HG02759 (cell line): ENCODE data around the gene RPL32.
"Not testable (repeated sequence)": the region's sequence is repeated elsewhere in the genome, so short reads cannot be mapped to it uniquely, and the experiment has no call there.

Experiments
- ATAC-seq: cut with Tn5 transposase; IDR thresholded peaks from one replicate; pipeline ENCODE4 v1.9.1; 2021; ENCODE audit warnings: mild to moderate bottlenecking, moderate library complexity; ENCODE audit not compliant: unreplicated experiment

RPL32 gene

DNA sequence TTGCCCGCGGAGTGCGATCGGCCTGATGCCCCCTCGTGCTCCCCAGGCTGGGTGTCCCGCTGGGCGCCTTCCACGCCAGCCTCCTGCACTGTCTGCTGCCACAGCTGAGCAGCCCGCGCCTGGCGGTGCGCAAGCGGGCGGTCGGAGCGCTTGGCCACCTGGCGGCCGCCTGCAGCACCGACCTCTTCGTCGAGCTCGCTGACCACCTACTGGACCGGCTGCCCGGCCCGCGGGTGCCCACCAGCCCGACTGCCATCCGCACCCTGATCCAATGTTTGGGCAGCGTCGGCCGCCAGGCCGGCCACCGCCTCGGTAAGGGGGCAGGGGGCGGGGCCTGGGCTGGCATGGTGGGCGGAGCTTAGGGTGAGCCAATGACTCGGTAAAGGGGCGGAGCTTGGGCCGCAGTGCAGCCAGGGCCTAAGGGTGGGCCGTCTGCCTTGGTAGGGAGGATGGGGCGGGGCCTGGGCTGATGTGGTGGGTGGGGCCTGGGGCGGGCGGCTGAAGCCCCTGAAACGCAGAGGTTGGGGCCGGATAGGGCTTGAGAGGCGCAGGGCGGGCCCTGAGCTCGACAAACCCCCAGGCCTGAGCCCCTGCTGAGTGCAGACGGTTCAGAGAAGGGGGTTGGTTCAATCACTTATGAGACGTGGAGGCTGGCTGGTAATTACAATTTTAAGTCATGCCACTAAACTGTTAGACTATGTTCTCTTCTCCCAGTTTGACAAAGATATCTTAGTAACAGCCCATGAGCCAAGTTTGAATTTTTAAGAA lies 31.2 kb downstream of the RPL32 start:
- ATAC-seq, result peak; percentile 99

DNA sequence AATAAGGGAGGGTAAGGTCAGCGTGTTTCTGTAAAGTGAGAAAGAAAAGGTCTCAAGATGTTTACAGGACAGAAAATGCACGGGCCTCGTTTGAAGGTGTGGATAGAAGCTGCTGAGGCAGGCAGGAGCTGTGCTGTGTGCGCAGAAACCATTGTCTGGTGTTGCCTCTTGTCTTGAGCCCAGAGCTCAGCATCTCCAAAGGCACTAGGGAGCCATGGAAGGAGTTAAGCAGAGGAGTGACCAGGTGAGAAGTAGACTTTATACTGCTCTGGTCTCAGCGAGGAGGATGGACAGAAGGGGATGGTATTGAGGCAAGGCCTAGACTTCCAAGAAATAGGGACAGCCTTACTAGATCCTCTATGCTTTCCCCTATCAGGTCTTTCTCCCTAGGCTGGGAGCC lies 31.9 kb downstream of the RPL32 start:
- ATAC-seq, result no peak

DNA sequence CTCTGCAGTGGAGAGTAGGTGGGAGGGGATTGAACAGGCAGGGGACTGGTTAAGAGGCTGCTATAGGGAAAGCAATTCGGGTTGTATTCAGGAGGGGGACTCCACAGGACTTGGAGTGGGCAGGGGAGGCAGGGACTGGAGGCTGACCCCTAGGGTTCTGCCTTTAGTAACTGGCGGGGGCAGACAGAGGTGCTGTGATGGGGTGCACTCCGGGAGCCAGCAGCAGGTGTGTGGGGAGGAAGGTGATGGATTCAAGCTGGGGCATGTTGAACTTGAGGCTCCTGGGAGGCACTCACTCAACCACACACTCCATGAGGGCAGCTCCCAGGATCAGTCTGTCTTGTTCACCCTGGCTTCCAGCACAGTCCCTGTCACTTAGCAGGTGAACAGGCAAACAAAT lies 32.4 kb downstream of the RPL32 start:
- no peak for ATAC-seq

- no peak for ATAC-seq
Observed at GRCh38 chr3:12808587-12808986, 32.8 kb downstream of the RPL32 start.

- ATAC-seq, result no peak
Observed at GRCh38 chr3:12807601-12808359, 33.6 kb downstream of the RPL32 start.

DNA sequence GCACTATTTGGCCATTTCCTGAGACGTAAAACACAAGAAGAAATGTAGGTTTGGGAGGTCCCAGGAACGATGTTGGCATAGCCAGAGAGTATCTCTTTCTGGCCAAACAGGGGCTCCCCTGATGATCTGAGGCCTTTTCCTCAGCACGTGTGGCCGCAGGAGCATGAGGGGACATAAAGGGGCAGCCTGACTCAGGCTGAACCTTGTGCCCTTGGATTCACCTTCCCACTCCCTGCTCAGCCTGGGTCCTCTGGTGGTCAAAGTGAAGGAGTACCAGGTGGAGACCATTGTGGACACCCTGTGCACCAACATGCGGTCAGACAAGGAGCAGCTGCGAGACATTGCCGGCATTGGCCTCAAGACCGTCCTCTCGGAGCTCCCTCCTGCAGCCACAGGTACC lies 34.3 kb downstream of the RPL32 start:
- no peak for ATAC-seq

DNA sequence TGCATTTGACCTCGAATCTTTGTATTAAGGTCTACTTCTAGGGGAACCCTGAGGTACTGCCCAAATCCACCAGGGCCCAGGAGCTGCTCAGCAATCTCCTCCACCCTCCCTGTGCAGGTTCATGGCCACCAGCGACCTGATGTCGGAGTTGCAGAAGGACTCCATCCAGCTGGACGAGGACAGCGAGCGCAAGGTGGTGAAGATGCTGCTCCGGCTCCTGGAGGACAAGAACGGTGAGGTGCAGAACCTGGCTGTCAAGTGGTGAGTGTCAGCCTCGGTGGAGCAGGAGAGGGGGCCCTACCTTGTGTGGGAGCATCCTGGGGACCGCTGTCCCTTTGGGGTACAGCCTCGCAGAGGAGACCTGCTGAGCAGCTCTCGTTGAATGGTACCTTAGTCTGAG lies 38.0 kb downstream of the RPL32 start:
- ATAC-seq, result no peak

- no peak for ATAC-seq
Observed at GRCh38 chr3:12799525-12800440, 41.6 kb downstream of the RPL32 start.

GRCh38 chr3:12798559-12799179 lies 42.7 kb downstream of the RPL32 start:
- no peak for ATAC-seq

GRCh38 chr3:12797892-12798558 lies 43.3 kb downstream of the RPL32 start:
- no peak for ATAC-seq

GRCh38 chr3:12797124-12797891 lies 44.1 kb downstream of the RPL32 start:
- no peak for ATAC-seq

GRCh38 chr3:12796171-12797123 lies 44.9 kb downstream of the RPL32 start, which contains the start of gene CAND2:
Gene CAND2, plus strand, starts transcription at chr3:12796680. Its CDS starts 41 bp downstream, at chr3:12796721.
- peak; percentile 54 for ATAC-seq

DNA sequence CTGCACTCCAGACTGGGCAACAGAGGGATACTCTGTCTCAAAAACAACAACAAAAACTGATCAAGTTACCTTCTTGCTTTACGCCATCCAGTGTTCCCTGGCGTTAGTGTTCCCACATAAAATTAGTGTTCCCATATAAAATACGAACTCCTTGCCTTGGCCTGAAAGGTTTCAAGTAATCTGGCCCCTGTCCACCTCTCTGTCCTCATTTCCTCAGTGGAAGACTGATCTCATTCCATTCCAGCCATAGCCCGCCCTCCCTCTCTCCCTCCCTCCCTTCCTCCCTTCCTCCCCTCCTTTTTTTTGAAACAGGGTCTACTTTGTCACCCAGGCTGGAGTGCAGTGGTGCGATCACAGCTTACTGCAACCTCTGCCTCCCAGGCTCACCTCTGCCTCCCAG lies 47.7 kb downstream of the RPL32 start:
- ATAC-seq, result no peak

DNA sequence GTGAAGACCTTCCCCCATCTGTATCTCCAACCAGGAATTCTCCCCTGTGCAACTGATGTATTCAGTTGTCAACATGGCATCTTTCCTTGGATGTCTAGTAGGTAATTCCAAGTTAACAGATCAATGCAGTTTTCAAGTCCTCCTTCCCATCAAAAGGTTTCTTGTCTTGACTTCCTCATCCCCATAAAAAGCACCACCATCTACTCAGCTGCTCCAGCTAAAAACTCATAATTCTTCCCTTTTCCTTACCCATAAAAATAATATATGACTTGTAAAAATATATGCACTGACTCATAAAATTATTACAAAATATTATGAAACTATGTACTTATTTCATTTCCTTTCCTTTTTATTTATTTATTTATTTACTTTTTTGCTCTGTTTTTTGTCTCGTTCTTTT lies 49.9 kb downstream of the RPL32 start:
- ATAC-seq, result no peak

GRCh38 chr3:12787967-12788690 lies 53.2 kb downstream of the RPL32 start:
- not testable (repeated sequence) for ATAC-seq

DNA sequence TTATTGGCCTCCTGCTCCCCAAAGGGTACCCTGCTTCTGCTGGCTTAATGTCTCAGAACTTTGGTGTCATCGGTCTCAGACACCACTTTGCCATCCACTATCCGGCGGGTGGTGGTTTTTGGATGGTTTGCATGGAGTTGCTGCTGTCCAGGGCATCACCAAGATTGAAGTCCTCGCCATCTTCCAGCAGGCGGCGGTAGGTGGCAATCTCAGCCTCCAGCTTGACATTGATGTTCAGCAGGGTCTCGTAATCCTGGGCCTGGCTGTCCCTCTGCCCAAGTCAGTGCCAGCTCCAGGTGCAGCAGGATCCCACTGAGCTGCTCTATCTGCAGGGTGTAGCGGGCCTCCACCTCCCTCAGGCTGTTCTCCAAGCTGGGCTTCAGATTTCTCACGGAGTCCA lies 54.0 kb downstream of the RPL32 start:
- not testable (repeated sequence) for ATAC-seq

GRCh38 chr3:12785096-12785495 lies 56.3 kb downstream of the RPL32 start:
- ATAC-seq, result no peak
